Astrocyte (in vitro differentiated cells and primary cell): ENCODE measurements around the gene HOXB2. TPM values are rescaled to one million over a fixed set of nuclear protein-coding genes. Genes with fewer than 3 reads are reported as not detected.
A peak's percentile ranks its signal among the peaks of the same experiment; 100 is the strongest.

Experiments used
- DNase-seq: peaks from one replicate; pipeline ENCODE4 v3.0.0-alpha.2; 2010; ENCODE audit warnings: low read depth
- FAIRE-seq: peaks from 2 replicates; lab custom pipeline; 2011; peaks lifted over from hg19 to GRCh38; lab: Jason Lieb, UNC
- H2AFZ ChIP-seq: 2 replicates; pipeline ENCODE4 v1.6.0; 2012; ENCODE audit warnings: low read depth, low read length, inconsistent platforms
- H3K27ac ChIP-seq: 2 replicates; pipeline ENCODE4 v1.5.1; 2011; ENCODE audit warnings: low read depth, low read length, inconsistent platforms
- H3K27me3 ChIP-seq: 2 replicates; pipeline ENCODE4 v1.6.0; 2011; ENCODE audit warnings: low read length, inconsistent platforms; ENCODE audit not compliant: insufficient read depth
- H3K36me3 ChIP-seq: 2 replicates; pipeline ENCODE4 v1.5.1; 2011; ENCODE audit warnings: low read length, inconsistent platforms; ENCODE audit not compliant: insufficient read depth
- H3K4me1 ChIP-seq: 2 replicates; pipeline ENCODE4 v1.5.1; 2011; ENCODE audit warnings: low read length, inconsistent platforms; ENCODE audit not compliant: insufficient read depth
- H3K4me2 ChIP-seq: 2 replicates; pipeline ENCODE4 v1.6.0; 2012; ENCODE audit warnings: low read length, inconsistent platforms
- H3K4me3 ChIP-seq: 2 replicates; pipeline ENCODE4 v1.5.1; 2011; ENCODE audit warnings: low read depth, mild to moderate bottlenecking, low read length, inconsistent platforms; ENCODE audit not compliant: insufficient read depth
- H3K79me2 ChIP-seq: 2 replicates; pipeline ENCODE4 v1.6.0; 2012; ENCODE audit warnings: mild to moderate bottlenecking, low read length, inconsistent platforms; ENCODE audit not compliant: insufficient read depth
- H3K9ac ChIP-seq: 2 replicates; pipeline ENCODE4 v1.6.0; 2012; ENCODE audit warnings: mild to moderate bottlenecking, low read length, inconsistent platforms
- H3K9me3 ChIP-seq: 2 replicates; pipeline ENCODE4 v1.5.1; 2012; ENCODE audit warnings: low read depth, mild to moderate bottlenecking, low read length, inconsistent platforms; ENCODE audit not compliant: insufficient read depth
- H4K20me1 ChIP-seq: 2 replicates; pipeline ENCODE4 v1.6.0; 2012; ENCODE audit warnings: low read length, inconsistent platforms; ENCODE audit not compliant: insufficient read depth
- H3K27ac Mint-ChIP-seq: one replicate; pipeline ENCODE4 v1.8.0; 2021; ENCODE audit warnings: mild to moderate bottlenecking, mixed read lengths; ENCODE audit not compliant: unreplicated experiment
- H3K27me3 Mint-ChIP-seq: one replicate; pipeline ENCODE4 v1.8.0; 2021; ENCODE audit warnings: low read depth, mixed read lengths; ENCODE audit not compliant: unreplicated experiment
- H3K36me3 Mint-ChIP-seq: one replicate; pipeline ENCODE4 v1.8.0; 2021; ENCODE audit warnings: low read depth, mixed read lengths; ENCODE audit not compliant: unreplicated experiment
- H3K4me1 Mint-ChIP-seq: one replicate; pipeline ENCODE4 v1.8.0; 2021; ENCODE audit warnings: low read depth, mixed read lengths; ENCODE audit not compliant: unreplicated experiment
- H3K4me3 Mint-ChIP-seq: one replicate; pipeline ENCODE4 v1.8.0; 2021; ENCODE audit warnings: mild to moderate bottlenecking, moderate library complexity, mixed read lengths; ENCODE audit not compliant: unreplicated experiment
- H3K9me3 Mint-ChIP-seq: one replicate; pipeline ENCODE4 v1.8.0; 2021; ENCODE audit warnings: mild to moderate bottlenecking, mixed read lengths; ENCODE audit not compliant: unreplicated experiment
- CTCF ChIP-seq: IDR thresholded peaks from 2 replicates; pipeline ENCODE4 v1.5.1; 2011; ENCODE audit warnings: low read depth, mild to moderate bottlenecking, inconsistent platforms, low read length, moderate library complexity; ENCODE audit not compliant: insufficient read depth
- EZH2 ChIP-seq: IDR thresholded peaks from 2 replicates; pipeline ENCODE4 v1.6.1; 2012; ENCODE audit warnings: mild to moderate bottlenecking, low read length, inconsistent platforms; ENCODE audit not compliant: insufficient read depth
- total RNA-seq: library from RNA; stranded (reverse); gene quantifications from 2 replicates; pipeline ENCODE4 v1.2.1, GENCODE V29; 2021

Gene HOXB2
- total RNA-seq, 1 donor from 2014 or later: 0.41 TPM

- no peak overlapping the region for H3K4me3 Mint-ChIP-seq
- Histone ChIP-seq H4K20me1 (no peaks in the 10 kb centered on the region), H3K36me3 (no peaks in the 10 kb centered on the region), H3K4me2 (peak overlapping the region; percentile 92), H3K9ac (peak overlapping the region; percentile 84), H3K4me3 (peak overlapping the region; percentile 65), H2AFZ (no peak overlapping the region), H3K9me3 (no peaks in the 10 kb centered on the region), H3K4me1 (peaks cover 16% of the 10 kb centered on the region), H3K27ac (no peak overlapping the region), H3K79me2 (peaks cover 20% of the 10 kb centered on the region), H3K27me3 (peaks cover 79% of the 10 kb centered on the region)
- no peak for DNase-seq
- no peak for TF ChIP-seq EZH2
- no peak for TF ChIP-seq CTCF
- peaks cover 23% of the 10 kb centered on the region for H3K9me3 Mint-ChIP-seq
- no peak for FAIRE-seq
- H3K36me3 Mint-ChIP-seq: no peaks in the 10 kb centered on the region
- H3K27me3 Mint-ChIP-seq: peaks cover 92% of the 10 kb centered on the region
- H3K4me1 Mint-ChIP-seq: no peaks in the 10 kb centered on the region
- H3K27ac Mint-ChIP-seq: no peak overlapping the region
These were observed 46.5 kb upstream of the HOXB2 start for GRCh38 chr17:48591255-48592056.

GRCh38 chr17:48590607-48591161, 45.8 kb upstream of the HOXB2 start:
- H3K27me3 ChIP-seq: peaks cover 79% of the 10 kb centered on the region
- no peaks in the 10 kb centered on the region for H4K20me1 ChIP-seq
- no peaks in the 10 kb centered on the region for H3K9me3 ChIP-seq
- no peaks in the 10 kb centered on the region for H3K36me3 ChIP-seq
- no peak overlapping the region for H3K4me3 ChIP-seq
- Mint-ChIP-seq H3K4me3 (no peak overlapping the region), H3K27ac (no peak overlapping the region), H3K4me1 (peaks cover 3% of the 10 kb centered on the region), H3K27me3 (peaks cover 94% of the 10 kb centered on the region), H3K36me3 (no peaks in the 10 kb centered on the region), H3K9me3 (peaks cover 25% of the 10 kb centered on the region)
- H3K79me2 ChIP-seq: peaks cover 20% of the 10 kb centered on the region
- DNase-seq (no peak), FAIRE-seq (no peak)
- TF ChIP-seq CTCF (no peak), EZH2 (no peak)
- no peak overlapping the region for H3K4me2 ChIP-seq
- peaks cover 18% of the 10 kb centered on the region for H3K4me1 ChIP-seq
- no peak overlapping the region for H2AFZ ChIP-seq
- no peak overlapping the region for H3K27ac ChIP-seq
- no peak overlapping the region for H3K9ac ChIP-seq
